Subcutaneous adipose tissue (tissue), 4 donors: ENCODE results near the gene CEP120. TPM values are rescaled to one million over a fixed set of nuclear protein-coding genes. Genes with fewer than 3 reads are reported as not detected.

ENCODE experiments used
- CTCF ChIP-seq: fragments of 450-650 bp; IDR thresholded peaks from one replicate; pipeline ENCODE4 v1.5.1; 2016; ENCODE audit warnings: low read depth, mild to moderate bottlenecking, control low read depth, antibody characterized with exemption, moderate library complexity
- total RNA-seq, 4 donors: library from RNA; depleted of rRNA; stranded (reverse); fragments of >200 nt; gene quantifications; one replicate each; pipeline ENCODE4 v1.1.0, GENCODE V29; 2016

The CEP120 gene
- total RNA-seq, 4 donors from 2014 or later = 19.4 to 25.8 (median 22.4) TPM

- no peak for TF ChIP-seq CTCF
Measured at GRCh38 chr5:123367739-123368138, 55.5 kb downstream of the CEP120 start.

GRCh38 chr5:123365156-123365555 lies 58.0 kb downstream of the CEP120 start:
- no peak for TF ChIP-seq CTCF

GRCh38 chr5:123364441-123365155 lies 58.6 kb downstream of the CEP120 start:
- no peak for TF ChIP-seq CTCF

- no peak for TF ChIP-seq CTCF
Measured at GRCh38 chr5:123360910-123361309, 62.3 kb downstream of the CEP120 start.

GRCh38 chr5:123360201-123360571 lies 63.0 kb downstream of the CEP120 start:
- no peak for TF ChIP-seq CTCF

GRCh38 chr5:123359454-123360200 lies 63.6 kb downstream of the CEP120 start:
- no peak for TF ChIP-seq CTCF

- TF ChIP-seq CTCF = no peak
Measured at GRCh38 chr5:123358751-123359150, 64.5 kb downstream of the CEP120 start.
